WERI-Rb-1 (cell line): Measurements from ENCODE around the gene ZBTB7C.

ENCODE experiments used
- DNase-seq: peaks from one replicate; pipeline ENCODE4 v3.0.0-alpha.2; 2020
- H3K27ac ChIP-seq: fragments of 250-450 bp; sonication (Bioruptor Pico); 2 replicates; pipeline ENCODE4 v1.5.1; 2020; ENCODE audit warnings: mild to moderate bottlenecking, moderate library complexity
- H3K27me3 ChIP-seq: fragments of 250-450 bp; sonication (Bioruptor Pico); 2 replicates; pipeline ENCODE4 v1.5.1; 2021; ENCODE audit warnings: mild to moderate bottlenecking, low read depth, moderate library complexity; ENCODE audit not compliant: insufficient read depth, severe bottlenecking
- H3K36me3 ChIP-seq: fragments of 250-450 bp; sonication (Bioruptor Pico); 2 replicates; pipeline ENCODE4 v1.5.1; 2020; ENCODE audit warnings: mild to moderate bottlenecking, moderate library complexity
- H3K4me3 ChIP-seq: 2 replicates; pipeline ENCODE4 v1.5.1; 2011; ENCODE audit warnings: low read depth, mild to moderate bottlenecking, control low read depth, low read length
- H3K9me3 ChIP-seq: fragments of 250-450 bp; sonication (Bioruptor Pico); 2 replicates; pipeline ENCODE4 v1.5.1; 2021; ENCODE audit warnings: mild to moderate bottlenecking, moderate library complexity; ENCODE audit not compliant: severe bottlenecking
- CTCF ChIP-seq: IDR thresholded peaks from 2 replicates; pipeline ENCODE4 v1.5.1; 2011; ENCODE audit warnings: low read depth, mild to moderate bottlenecking, control low read depth, inconsistent platforms, low read length

Gene ZBTB7C

GRCh38 chr18:48244530-48244929, 164.7 kb downstream of the ZBTB7C start:
- no peak for TF ChIP-seq CTCF
- Histone ChIP-seq H3K27ac (no peak overlapping the region), H3K36me3 (no peaks in the 10 kb centered on the region), H3K9me3 (peaks cover 17% of the 10 kb centered on the region), H3K27me3 (no peaks in the 10 kb centered on the region), H3K4me3 (no peak overlapping the region)
- no peak for DNase-seq

GRCh38 chr18:48238636-48239035, 170.5 kb downstream of the ZBTB7C start:
- TF ChIP-seq CTCF, result no peak
- Histone ChIP-seq H3K9me3 (peaks cover 8% of the 10 kb centered on the region), H3K27me3 (no peaks in the 10 kb centered on the region), H3K27ac (no peak overlapping the region), H3K4me3 (no peak overlapping the region), H3K36me3 (no peaks in the 10 kb centered on the region)
- no peak for DNase-seq

- Histone ChIP-seq H3K27ac (no peak overlapping the region), H3K9me3 (peaks cover 8% of the 10 kb centered on the region), H3K27me3 (no peaks in the 10 kb centered on the region), H3K4me3 (no peak overlapping the region), H3K36me3 (no peaks in the 10 kb centered on the region)
- TF ChIP-seq CTCF, result no peak
- no peak for DNase-seq
Observed at GRCh38 chr18:48238206-48238605, 171.0 kb downstream of the ZBTB7C start.

- H3K27ac ChIP-seq, result no peak overlapping the region
- no peaks in the 10 kb centered on the region for H3K27me3 ChIP-seq
- peaks cover 8% of the 10 kb centered on the region for H3K9me3 ChIP-seq
- H3K36me3 ChIP-seq, result no peaks in the 10 kb centered on the region
- H3K4me3 ChIP-seq, result no peak overlapping the region
- no peak for DNase-seq
- no peak for TF ChIP-seq CTCF
Observed at GRCh38 chr18:48236822-48237221, 172.4 kb downstream of the ZBTB7C start.

- DNase-seq, result peak; percentile 89
Observed at GRCh38 chr18:48230467-48231113, 178.6 kb downstream of the ZBTB7C start.

More at GRCh38 chr18:48230467-48231113, 178.6 kb downstream of the ZBTB7C start:
- Histone ChIP-seq H3K9me3 (no peaks in the 10 kb centered on the region), H3K4me3 (no peak overlapping the region), H3K36me3 (no peaks in the 10 kb centered on the region), H3K27ac (no peak overlapping the region), H3K27me3 (no peaks in the 10 kb centered on the region)
- peak; percentile 97 for TF ChIP-seq CTCF
